ENCODE measurements around the gene ACSBG1.

The ACSBG1 gene

GRCh38 chr15:78234515-78235040 lies at the start of gene ACSBG1:
TSS of gene ACSBG1 (minus strand) at chr15:78234565. CDS start at chr15:78234501, 64 bp downstream.
- in situ Hi-C loops (cut with HindIII; ENCODE audit: low sequenced_read_pairs), result no loop called here

GRCh38 chr15:78282324-78282723 lies 48.0 kb upstream of the ACSBG1 start:
- H3K4me3 ChIP-seq (ENCODE audit: low read depth, low read length), result no peak overlapping the region
- in situ Hi-C loops (cut with HindIII; ENCODE audit: low sequenced_read_pairs), result no loop called here
- no peak for DNase-seq (ENCODE audit: low read depth, low spot score)
- no peak for TF ChIP-seq CTCF (IDR thresholded peaks at IDR 0.05; ENCODE audit: low read depth, low read length)

More at GRCh38 chr15:78234515-78235040, at the start of gene ACSBG1:
- H3K4me3 ChIP-seq (ENCODE audit: low read depth, low read length), result no peak within 1 kb of the TSS
- DNase-seq (ENCODE audit: low read depth, low spot score), result no peak
- TF ChIP-seq CTCF (IDR thresholded peaks at IDR 0.05; ENCODE audit: low read depth, low read length), result no peak

- no peak for TF ChIP-seq CTCF (IDR thresholded peaks at IDR 0.05; ENCODE audit: low read depth, low read length)
- no peak for DNase-seq (ENCODE audit: low read depth, low spot score)
- in situ Hi-C loops (cut with HindIII; ENCODE audit: low sequenced_read_pairs), result no loop called here
- H3K4me3 ChIP-seq (ENCODE audit: low read depth, low read length), result no peak overlapping the region
Measured at GRCh38 chr15:78280319-78281072, 46.1 kb upstream of the ACSBG1 start.

GRCh38 chr15:78276064-78276943 lies 41.9 kb upstream of the ACSBG1 start:
- no peak overlapping the region for H3K4me3 ChIP-seq (ENCODE audit: low read depth, low read length)

GRCh38 chr15:78274994-78275393 lies 40.6 kb upstream of the ACSBG1 start:
- no peak for DNase-seq (ENCODE audit: low read depth, low spot score)
- in situ Hi-C loops (cut with HindIII; ENCODE audit: low sequenced_read_pairs), result no loop called here
- TF ChIP-seq CTCF (IDR thresholded peaks at IDR 0.05; ENCODE audit: low read depth, low read length), result no peak
- no peak overlapping the region for H3K4me3 ChIP-seq (ENCODE audit: low read depth, low read length)

More at GRCh38 chr15:78276064-78276943, 41.9 kb upstream of the ACSBG1 start:
- in situ Hi-C loops (cut with HindIII; ENCODE audit: low sequenced_read_pairs), result no loop called here
- DNase-seq (ENCODE audit: low read depth, low spot score), result no peak
- TF ChIP-seq CTCF (IDR thresholded peaks at IDR 0.05; ENCODE audit: low read depth, low read length), result no peak

- no peak overlapping the region for H3K4me3 ChIP-seq (ENCODE audit: low read depth, low read length)
- no peak for TF ChIP-seq CTCF (IDR thresholded peaks at IDR 0.05; ENCODE audit: low read depth, low read length)
- no peak for DNase-seq (ENCODE audit: low read depth, low spot score)
- in situ Hi-C loops (cut with HindIII; ENCODE audit: low sequenced_read_pairs), result no loop called here
Measured at GRCh38 chr15:78272776-78273175, 38.4 kb upstream of the ACSBG1 start.
